GM21576 (cell line): ENCODE results near the gene PTPRN2.

Experiments used
- ATAC-seq: cut with Tn5 transposase; IDR thresholded peaks from one replicate; pipeline ENCODE4 v1.9.1; 2021; ENCODE audit warnings: mild to moderate bottlenecking, moderate library complexity; ENCODE audit not compliant: unreplicated experiment

Gene PTPRN2

GRCh38 chr7:158581440-158582088, 6.1 kb downstream of the PTPRN2 start:
- no peak for ATAC-seq

GRCh38 chr7:158579662-158580646, 7.7 kb downstream of the PTPRN2 start:
- ATAC-seq: no peak

DNA sequence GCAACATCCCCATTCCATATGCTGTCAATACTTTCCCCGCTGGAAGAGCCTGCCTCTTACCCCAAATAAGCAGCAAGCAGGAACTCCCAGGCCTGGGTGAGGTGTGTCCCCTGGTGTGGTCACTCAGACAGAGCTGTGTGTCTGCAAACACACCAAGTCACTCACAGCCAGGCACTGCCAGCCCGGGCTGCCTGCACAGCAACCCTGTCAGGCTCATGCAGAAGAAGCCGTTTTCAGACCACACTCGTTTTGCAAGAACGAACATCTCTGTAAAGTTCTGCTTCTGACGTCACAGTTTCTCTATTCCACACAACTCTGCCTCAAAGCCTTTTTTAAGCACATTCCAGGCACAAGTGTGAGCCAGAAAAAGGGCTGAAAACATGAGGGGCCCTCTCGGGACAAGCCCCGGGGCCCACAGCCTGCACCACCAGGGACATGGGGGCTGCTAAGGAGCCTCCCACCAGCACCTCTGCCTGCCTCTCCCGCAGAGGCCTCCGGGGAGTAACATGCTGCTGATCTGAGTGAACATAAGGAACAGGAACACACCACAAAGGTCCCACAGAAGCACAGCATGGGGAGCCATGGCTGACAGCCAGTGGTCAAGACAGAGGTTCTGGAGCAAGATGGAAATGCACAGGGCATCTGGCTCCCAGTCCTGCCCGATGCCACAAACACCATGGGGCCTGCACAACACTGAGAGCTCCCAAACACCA, 11.4 kb downstream of the PTPRN2 start:
- ATAC-seq: no peak

DNA sequence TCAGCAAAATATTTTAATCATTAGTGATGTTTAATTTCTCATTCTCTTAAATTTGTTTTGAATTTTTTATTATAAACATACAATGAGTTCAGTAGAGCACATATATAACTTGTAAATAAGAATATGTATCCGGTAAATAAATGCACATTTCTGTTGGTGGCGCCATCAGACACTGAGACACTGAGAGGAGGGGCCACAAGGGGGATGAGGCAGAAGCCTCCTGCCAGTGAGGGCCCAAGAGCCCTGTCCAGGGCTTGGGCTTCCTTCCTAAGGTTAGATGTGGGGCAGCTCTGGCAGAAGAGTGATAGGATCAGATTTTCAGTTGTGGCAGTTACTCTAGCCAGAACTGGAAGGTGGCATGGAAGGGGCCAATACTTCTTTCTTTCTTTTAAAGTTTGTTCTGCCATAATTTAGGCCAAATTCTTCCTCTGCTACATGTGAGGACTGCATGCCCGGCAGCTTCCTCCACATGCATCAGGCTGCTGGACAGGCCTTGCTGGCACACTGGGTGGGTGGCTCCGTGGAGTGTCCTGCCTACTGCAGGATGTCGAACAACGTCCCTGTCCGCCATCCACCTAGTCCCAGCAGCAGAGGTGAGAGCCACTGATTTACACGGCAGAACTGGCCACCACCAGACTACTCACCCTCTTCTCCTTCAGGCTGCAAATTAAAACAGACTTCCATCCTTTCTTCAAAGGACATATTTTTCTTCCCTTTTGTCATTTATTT, 13.2 kb downstream of the PTPRN2 start:
- no peak for ATAC-seq

- no peak for ATAC-seq
Observed at GRCh38 chr7:158573310-158573709, 14.3 kb downstream of the PTPRN2 start.

DNA sequence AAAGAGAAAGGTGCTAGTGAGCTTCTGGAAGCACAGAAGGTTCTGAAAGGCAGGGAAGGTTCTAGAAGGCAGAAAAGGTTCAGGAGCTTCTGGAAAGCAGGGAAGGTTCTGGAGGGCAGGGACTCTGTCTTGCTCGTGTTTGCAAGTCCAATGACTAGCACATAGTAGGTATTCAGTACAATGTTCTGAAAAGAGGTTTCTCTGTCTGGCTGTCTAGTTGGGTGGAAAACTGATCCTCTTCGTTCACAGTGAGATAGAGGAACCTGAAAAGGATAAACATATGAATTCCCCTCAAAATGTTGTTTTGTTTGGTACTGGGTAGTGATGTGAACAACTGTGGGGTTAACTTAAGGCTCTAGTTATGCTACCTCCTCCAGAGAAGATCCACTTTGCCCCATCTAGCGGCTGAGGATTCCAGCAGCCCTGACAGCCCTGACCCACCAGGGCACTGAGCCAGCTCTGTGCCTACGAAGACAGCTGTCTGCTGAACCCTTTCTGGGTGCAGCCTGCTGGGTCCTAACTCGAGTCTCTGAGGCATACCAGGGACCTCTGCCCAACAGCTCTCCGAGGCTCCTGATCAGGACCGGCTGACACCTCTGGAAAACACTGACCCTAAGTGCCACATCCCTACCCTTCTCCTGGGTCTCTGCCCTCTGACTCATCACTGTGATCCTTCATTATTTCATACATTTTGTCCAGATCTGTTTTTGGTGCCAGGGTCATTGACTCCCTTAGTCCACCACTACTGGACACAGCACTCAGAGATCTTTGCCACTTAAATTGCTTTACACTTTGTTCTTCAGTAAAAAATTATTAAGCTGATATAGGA, 15.4 kb downstream of the PTPRN2 start:
- ATAC-seq: no peak

GRCh38 chr7:158570449-158571170, 17.0 kb downstream of the PTPRN2 start:
- ATAC-seq: no peak

DNA sequence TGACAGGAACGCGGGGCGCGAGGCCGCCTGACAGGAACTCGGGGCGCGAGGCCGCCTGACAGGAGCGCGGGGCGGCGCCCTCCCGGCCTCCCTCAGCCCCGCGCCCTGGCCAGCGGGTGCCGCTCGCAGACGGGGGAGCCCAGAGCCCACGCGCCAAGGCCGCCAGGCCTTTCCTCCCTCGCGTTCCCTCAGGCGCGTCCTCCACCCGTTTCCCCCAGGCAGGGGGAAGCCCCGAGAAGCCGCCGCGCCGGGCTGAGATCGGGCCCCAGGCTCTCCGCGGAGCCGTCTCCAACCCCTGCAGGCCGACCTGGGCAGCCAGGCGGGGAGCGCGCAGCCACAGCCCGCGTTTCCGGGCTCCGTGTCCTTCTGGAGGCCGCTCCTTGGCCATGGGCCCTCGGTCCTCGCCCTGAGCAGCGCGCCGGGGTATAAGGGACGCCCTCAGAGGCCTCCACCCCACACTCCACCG, 17.7 kb downstream of the PTPRN2 start:
- no peak for ATAC-seq

DNA sequence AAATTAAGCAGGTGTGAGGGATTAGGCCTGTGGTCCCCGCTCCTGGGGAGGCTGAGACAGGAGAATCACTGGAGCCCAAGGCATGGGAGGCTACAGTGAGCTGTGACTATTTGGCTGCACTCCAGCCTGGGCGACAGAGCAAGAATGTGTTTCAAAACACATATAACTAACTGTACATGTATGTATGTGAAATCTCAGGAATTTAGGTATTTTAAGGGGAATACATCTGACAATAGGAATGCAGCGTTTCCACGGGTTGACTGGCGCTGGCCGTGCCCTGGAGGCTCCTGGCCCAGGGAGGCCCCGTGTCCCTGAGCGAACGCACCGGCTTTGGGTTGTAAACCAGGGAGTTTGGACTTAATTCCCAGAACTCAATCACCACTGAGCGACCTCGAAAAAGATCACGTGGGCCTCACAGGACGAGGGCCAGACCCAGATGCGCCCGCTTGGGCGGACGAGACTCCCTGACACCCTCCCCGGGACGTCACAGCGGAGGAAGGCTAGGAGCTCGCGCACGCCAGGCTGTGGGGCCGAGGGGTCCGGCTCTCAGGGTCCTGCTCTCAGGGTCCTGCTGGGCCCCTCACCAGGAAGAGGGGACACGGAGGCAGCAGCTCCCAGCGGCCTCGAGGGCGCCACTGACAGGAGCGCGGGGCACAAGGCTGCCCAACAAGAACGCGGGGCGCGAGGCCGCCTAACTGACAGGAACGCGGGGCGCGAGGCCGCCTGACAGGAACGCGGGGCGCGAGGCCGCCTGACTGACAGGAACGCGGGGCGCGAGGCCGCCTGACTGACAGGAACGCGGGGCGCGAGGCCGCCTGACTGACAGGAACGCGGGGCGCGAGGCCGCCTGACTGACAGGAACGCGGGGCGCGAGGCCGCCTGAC, 18.4 kb downstream of the PTPRN2 start:
- ATAC-seq: no peak

GRCh38 chr7:158567153-158567603, 20.4 kb downstream of the PTPRN2 start:
- ATAC-seq: no peak

DNA sequence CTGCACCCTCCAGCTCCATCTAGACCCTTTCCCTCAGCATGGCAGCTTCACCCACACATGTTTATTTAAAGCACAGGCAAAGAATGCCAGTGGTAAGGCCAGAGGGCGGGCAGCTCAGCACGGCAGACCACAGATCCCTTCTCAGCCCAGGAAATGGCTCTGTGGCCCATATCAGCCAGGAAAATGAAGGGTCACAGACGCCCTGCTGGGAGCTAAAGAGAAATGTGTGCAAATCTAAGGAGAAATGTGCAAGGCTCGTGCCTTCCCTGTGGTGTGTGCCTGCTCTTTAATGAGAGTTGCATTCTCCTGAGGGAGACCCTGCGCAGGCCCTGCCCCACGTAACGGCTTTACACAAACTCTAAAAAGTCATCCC, 23.0 kb downstream of the PTPRN2 start:
- ATAC-seq: no peak

DNA sequence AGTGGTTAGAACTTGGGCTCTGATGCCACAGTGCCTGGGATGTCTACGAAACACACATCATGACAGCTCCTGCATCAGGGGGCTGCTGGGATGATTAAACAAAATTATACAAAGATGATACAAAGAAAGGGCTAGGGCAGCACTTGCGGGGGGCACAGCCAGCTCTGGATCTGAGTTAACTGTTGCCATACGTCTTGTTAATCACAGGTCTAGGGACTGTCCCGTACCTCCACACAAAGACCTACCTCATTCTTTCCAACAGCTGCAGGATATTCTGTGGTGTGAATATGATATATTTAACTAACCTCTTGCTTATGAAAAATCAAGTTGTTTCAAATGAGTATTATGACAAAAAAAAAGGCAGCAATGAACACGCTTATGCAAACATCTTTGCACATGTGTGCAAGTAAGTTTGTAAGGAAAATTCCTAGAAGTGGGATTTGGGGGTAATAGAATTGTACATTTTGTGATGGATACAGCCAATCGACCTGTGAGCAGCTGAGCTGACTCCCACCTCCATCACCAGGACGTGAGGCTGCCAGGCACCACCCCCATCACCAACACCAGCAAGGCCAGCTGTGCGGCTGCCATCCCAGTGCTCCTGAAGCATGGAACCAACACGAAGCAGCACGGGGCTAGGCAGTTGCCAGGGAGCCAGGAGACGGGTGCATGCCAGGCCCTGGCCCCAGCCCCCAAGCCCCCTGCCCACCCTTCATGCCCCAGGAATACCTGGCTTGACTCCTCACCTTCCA, 23.5 kb downstream of the PTPRN2 start:
- no peak for ATAC-seq

DNA sequence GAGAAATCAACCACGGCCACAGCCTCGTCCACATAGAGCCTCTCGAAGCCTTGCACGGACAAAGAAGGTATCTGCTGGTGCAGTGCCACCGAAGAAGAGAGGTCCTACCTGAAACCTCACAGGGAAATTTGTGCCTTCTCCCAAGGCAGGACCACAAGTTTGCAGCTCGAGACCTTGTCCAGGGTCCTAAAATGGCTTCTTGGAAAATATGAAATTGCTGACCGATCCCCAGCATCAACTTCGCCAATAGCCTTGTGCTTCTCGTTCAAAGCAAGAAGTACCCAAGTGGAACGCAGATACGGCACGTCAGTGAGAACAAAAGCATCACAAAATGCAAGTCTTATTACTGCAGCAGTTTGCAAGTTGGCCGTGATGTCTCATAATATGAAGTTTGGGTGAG, 24.6 kb downstream of the PTPRN2 start:
- no peak for ATAC-seq

DNA sequence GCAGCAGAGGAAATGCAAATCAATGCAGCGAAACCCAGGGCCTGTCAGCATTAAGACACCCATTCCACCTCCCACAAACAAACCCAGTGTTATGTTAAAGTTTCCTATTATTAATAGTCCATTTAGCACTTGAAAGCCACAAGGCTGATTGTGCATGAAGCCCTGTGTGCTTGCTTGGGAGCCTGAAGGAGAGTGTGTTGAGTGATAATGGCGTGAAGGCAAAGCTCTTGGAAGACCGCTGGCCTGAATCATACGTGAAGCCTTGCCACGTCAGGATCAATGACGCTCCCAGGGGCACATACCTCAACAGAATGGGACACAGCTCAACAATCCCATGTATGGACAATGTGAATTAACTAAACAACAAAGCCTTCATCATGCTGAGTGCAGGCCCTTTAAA, 25.1 kb downstream of the PTPRN2 start:
- ATAC-seq: no peak

- no peak for ATAC-seq
Observed at GRCh38 chr7:158561659-158562058, 26.0 kb downstream of the PTPRN2 start.

DNA sequence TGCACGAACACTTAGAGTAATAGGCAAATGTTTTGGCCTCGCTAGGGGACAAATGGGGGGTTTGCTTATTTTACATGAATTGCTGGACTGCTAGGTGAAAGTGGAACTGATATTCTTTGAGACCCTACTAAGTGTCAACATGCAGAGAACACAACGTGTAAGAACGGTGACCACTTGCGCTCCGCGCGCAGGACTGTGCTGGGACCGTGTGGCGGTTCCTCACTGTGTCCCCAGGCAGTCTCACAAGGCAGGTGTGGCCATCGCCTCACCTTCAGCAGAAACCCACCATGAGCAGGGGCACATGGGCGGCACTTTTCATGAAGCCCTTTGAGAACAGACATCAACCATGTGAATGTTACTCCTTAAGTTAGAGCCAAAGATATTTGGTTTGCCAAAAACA, 27.2 kb downstream of the PTPRN2 start:
- no peak for ATAC-seq

GRCh38 chr7:158559356-158559755, 28.3 kb downstream of the PTPRN2 start:
- no peak for ATAC-seq

GRCh38 chr7:158558816-158559215, 28.8 kb downstream of the PTPRN2 start:
- ATAC-seq: no peak
